Psoas muscle (tissue), 8 donors: Measurements from ENCODE around the gene SSU72. TPM values are rescaled to one million over a fixed set of nuclear protein-coding genes. Genes with fewer than 3 reads are reported as not detected.

Experiments
- ATAC-seq, 4 donors: fragments of 200-7000 bp; cut with Tn5 transposase; one replicate each; pipeline ENCODE4 v1.9.1; 2020; ENCODE audit warnings: moderate library complexity in 3 of 4, mild to moderate bottlenecking in 2 of 4
- DNase-seq, 2 donors: peaks; one replicate each; pipeline ENCODE4 v3.0.0-alpha.2; 2020
- H3K27ac ChIP-seq: fragments of 200-600 bp; one replicate; pipeline ENCODE4 v1.8.0; 2022
- H3K27me3 ChIP-seq, 3 donors: fragments of 200-600 bp in 1 of 3; one replicate each; pipeline versions ENCODE4 v1.6.1 to v1.8.0; 2013 to 2022; ENCODE audit warnings: low read length in 2 of 3, mild to moderate bottlenecking in 2 of 3, moderate library complexity in 1 of 3; ENCODE audit not compliant: insufficient read depth in 3 of 3
- H3K36me3 ChIP-seq, 2 donors: fragments of 200-600 bp in 1 of 2; one replicate each; pipeline versions ENCODE4 v1.6.1 to v1.8.0; 2013 to 2022; ENCODE audit warnings: low read depth in 1 of 2, mild to moderate bottlenecking in 1 of 2, moderate library complexity in 1 of 2; ENCODE audit not compliant: insufficient read depth in 1 of 2
- H3K4me1 ChIP-seq: fragments of 200-600 bp; one replicate; pipeline ENCODE4 v1.8.0; 2022
- H3K4me3 ChIP-seq: fragments of 200-600 bp; one replicate; pipeline ENCODE4 v1.8.0; 2022; ENCODE audit warnings: mild to moderate bottlenecking
- H3K9me3 ChIP-seq: fragments of 200-600 bp; one replicate; pipeline ENCODE4 v1.8.0; 2022
- CTCF ChIP-seq: fragments of 200-600 bp; IDR thresholded peaks from one replicate; pipeline ENCODE4 v1.8.0; 2022; ENCODE audit warnings: antibody characterized with exemption
- WGBS, 3 donors: extraction: QIAGEN DNeasy Blood & Tissue Kit; methylation state at CpG; one replicate each; pipeline versions ENCODE4 v1.1.6 to v1.1.7; 2013; 5-methylcytosine and 5-hydroxymethylcytosine counted together
- intact Hi-C, 2 donors: fragments of 100-400 bp; cut with DNase I; formaldehyde crosslinking; loops; one replicate each; pipeline versions ENCODE4 v1.11.0 to v1.14.2; 2022
- polyA plus RNA-seq, 3 donors: library from polyadenylated mRNA; stranded (reverse); fragments of 200-250 nt; gene quantifications; one replicate each; pipeline ENCODE4 v1.2.3, GENCODE V29; 2013
- total RNA-seq, 4 donors: library from RNA; stranded (reverse); fragmentation: NEBNext Ultra II Directional in 2 of 4; extraction: Animal tissue kit (Norgen Biotek cat#: 25700) in 2 of 4; gene quantifications; one replicate each; pipeline versions ENCODE4 v1.2.1 to v1.2.4, GENCODE V29; 2021 to 2023
- donor health status: healthy with polysubstance abuse.
- donor health status: DM: no; HTN: no; CAD: no; lungs with moderate emphysema.
- donor health status: Bipolar disorder and iron deficiency.
- donor health status: healthy.
- donor health status: DM: yes; HTN: yes; CAD: no.
- donor health status: DM: no; HTN: no; CAD: no.
- donor health status: DM: no; HTN: no; CAD: no.
- donor health status: DM: yes; HTN: yes; CAD: no.

SSU72 gene
- total and polyA plus RNA-seq, 7 donors = 130 to 207 (median 179) TPM

- 75 to 78% (median 76%) methylated on average over 15 of the region's 15 CpGs for WGBS, 3 donors
- no peak for TF ChIP-seq CTCF
- peaks cover 0 to 49% (median 20%) of the 10 kb centered on the region in 3 donors for H3K27me3 ChIP-seq
- H3K36me3 ChIP-seq = no peaks in the 10 kb centered on the region
- DNase-seq = no peak
- ATAC-seq = no peak
- H3K4me1 ChIP-seq = peaks cover 6% of the 10 kb centered on the region
- intact Hi-C loops = no loop called here
- no peaks in the 10 kb centered on the region for H3K9me3 ChIP-seq
- no peak overlapping the region for H3K4me3 ChIP-seq
- no peak overlapping the region for H3K27ac ChIP-seq
Measured at GRCh38 chr1:1604374-1605033, 29.8 kb upstream of the SSU72 start.

GRCh38 chr1:1603671-1604373, 29.2 kb upstream of the SSU72 start:
- Histone ChIP-seq H3K4me3 (no peak overlapping the region), H3K27ac (no peak overlapping the region), H3K27me3 (peaks cover 0 to 56% (median 24%) of the 10 kb centered on the region in 3 donors), H3K9me3 (no peaks in the 10 kb centered on the region), H3K4me1 (peaks cover 6% of the 10 kb centered on the region), H3K36me3 (no peaks in the 10 kb centered on the region)
- no peak for DNase-seq
- WGBS, 3 donors = 60 to 69% (median 61%) methylated on average over 13 of the region's 13 CpGs
- no peak for TF ChIP-seq CTCF
- intact Hi-C loops = no loop called here
- ATAC-seq = no peak

GRCh38 chr1:1602968-1603506, 28.4 kb upstream of the SSU72 start:
- TF ChIP-seq CTCF = no peak
- no peak overlapping the region for H3K27ac ChIP-seq
- peaks cover 0 to 58% (median 24%) of the 10 kb centered on the region in 3 donors for H3K27me3 ChIP-seq
- no peaks in the 10 kb centered on the region for H3K9me3 ChIP-seq
- peaks cover 7% of the 10 kb centered on the region for H3K4me1 ChIP-seq
- no peak for DNase-seq
- no peak overlapping the region for H3K4me3 ChIP-seq
- 52 to 56% (median 55%) methylated on average over 13 of the region's 13 CpGs for WGBS, 3 donors
- intact Hi-C loops = no loop called here
- no peak for ATAC-seq
- no peaks in the 10 kb centered on the region for H3K36me3 ChIP-seq

GRCh38 chr1:1602304-1602967, 27.8 kb upstream of the SSU72 start:
- H3K4me1 ChIP-seq = peaks cover 13% of the 10 kb centered on the region
- H3K4me3 ChIP-seq = no peak overlapping the region
- TF ChIP-seq CTCF = no peak
- ATAC-seq (no peak), DNase-seq (no peak)
- 46 to 52% (median 49%) methylated on average over 18 of the region's 18 CpGs for WGBS, 3 donors
- peaks cover 0 to 58% (median 24%) of the 10 kb centered on the region in 3 donors for H3K27me3 ChIP-seq
- intact Hi-C loops = no loop called here
- H3K27ac ChIP-seq = no peak overlapping the region
- no peaks in the 10 kb centered on the region for H3K9me3 ChIP-seq
- no peaks in the 10 kb centered on the region for H3K36me3 ChIP-seq
